ENCODE measurements around the gene EIF4B. TPM values are rescaled to one million over a fixed set of nuclear protein-coding genes. Genes with fewer than 3 reads are reported as not detected.

The EIF4B gene
- total and polyA plus RNA-seq, 7 donors, result 136 to 575 (median 475) TPM

DNA sequence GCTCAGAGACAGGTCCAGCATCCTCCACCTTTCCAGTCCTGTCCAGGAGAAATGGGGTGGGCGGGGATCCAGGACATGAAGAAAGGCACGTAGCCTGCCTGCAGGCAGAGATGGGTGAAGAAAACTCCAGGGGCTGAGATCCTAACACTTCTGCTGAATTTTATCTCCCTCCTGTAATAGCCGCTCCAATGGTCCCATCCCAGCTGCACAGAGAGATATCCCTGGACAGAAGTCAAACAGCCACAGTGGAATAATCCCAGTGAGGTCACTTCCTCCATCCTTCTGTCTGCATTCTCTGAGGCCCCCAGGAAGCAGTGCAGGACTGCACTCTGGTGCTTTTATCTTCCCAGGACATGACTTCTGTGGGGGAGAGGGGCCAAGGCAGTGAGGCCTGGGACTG lies 31.1 kb upstream of the EIF4B start:
- Histone ChIP-seq H3K36me3 (no peaks in the 10 kb centered on the region), H3K4me1 (peaks cover 0 to 3% (median 2%) of the 10 kb centered on the region in 4 donors), H3K9me3 (no peaks in the 10 kb centered on the region), H3K4me3 (no peak overlapping the region), H3K27me3 (peaks cover 0 to 14% (median 0%) of the 10 kb centered on the region in 3 donors), H3K27ac (no peak overlapping the region)
- WGBS, 2 donors, result 71 to 85% methylated on average over 3 of the region's 3 CpGs
- intact Hi-C loops (cut with DNase I), result loop anchor here (10.0 kb wide), 1 partner anchor 400 kb away; the partner anchor contains the start of gene KRT74
- TF ChIP-seq, protein P1, sequence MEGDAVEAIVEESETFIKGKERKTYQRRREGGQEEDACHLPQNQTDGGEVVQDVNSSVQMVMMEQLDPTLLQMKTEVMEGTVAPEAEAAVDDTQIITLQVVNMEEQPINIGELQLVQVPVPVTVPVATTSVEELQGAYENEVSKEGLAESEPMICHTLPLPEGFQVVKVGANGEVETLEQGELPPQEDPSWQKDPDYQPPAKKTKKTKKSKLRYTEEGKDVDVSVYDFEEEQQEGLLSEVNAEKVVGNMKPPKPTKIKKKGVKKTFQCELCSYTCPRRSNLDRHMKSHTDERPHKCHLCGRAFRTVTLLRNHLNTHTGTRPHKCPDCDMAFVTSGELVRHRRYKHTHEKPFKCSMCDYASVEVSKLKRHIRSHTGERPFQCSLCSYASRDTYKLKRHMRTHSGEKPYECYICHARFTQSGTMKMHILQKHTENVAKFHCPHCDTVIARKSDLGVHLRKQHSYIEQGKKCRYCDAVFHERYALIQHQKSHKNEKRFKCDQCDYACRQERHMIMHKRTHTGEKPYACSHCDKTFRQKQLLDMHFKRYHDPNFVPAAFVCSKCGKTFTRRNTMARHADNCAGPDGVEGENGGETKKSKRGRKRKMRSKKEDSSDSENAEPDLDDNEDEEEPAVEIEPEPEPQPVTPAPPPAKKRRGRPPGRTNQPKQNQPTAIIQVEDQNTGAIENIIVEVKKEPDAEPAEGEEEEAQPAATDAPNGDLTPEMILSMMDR (IDR thresholded peaks at IDR 0.05), result no peak
- TF ChIP-seq POLR2AphosphoS5 (IDR thresholded peaks at IDR 0.05) (no peak), POLR2A (IDR thresholded peaks at IDR 0.05) (no peak), EP300 (IDR thresholded peaks at IDR 0.05) (no peak)
- DNase-seq, result no peak

DNA sequence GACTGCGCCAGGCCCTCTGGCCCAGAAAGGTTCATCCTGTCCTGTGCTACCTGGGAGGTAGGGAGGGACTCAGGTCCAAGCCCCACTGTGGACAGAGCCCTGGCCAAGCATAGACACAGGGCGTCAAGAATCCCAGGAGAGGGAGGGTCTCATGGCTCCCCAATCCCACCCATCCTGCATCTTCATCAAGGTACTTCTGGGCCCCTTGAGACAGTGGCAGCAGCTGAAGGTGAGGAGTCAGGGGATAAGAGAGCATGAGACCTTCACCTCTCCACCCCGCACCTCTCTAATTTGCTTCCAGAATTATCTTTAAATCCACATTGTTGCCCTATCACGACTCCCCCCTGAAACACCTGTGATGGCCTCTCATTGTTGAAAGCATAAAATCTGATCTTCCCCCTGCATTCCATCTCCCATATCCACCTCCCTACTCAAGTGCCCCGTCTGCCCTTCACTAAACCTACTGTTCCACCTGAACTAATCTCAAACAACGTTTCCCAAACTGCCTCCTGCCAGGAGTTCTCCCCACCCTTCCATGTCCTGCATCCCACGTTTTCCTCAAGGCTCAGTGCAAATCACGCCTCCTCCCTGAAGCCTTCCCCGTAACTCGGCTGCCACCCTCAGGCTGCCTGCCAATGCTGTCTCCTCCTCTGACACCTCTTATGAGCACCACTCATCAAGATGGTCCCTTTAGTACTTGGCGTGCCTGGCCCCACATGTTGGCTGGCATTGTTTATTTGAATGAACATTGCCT lies 30.3 kb upstream of the EIF4B start:
- H3K36me3 ChIP-seq, result no peaks in the 10 kb centered on the region
- peaks cover 0 to 14% (median 0%) of the 10 kb centered on the region in 3 donors for H3K27me3 ChIP-seq
- intact Hi-C loops (cut with DNase I), result loop anchor here (10.0 kb wide), 1 partner anchor 401 kb away; the partner anchor contains the start of gene KRT74
- TF ChIP-seq EP300 (IDR thresholded peaks at IDR 0.05), result no peak
- TF ChIP-seq, protein P1 (IDR thresholded peaks at IDR 0.05), result no peak
- WGBS, 2 donors, result 37 to 64% methylated on average over 11 of the region's 11 CpGs
- no peaks in the 10 kb centered on the region for H3K9me3 ChIP-seq
- no peaks in the 10 kb centered on the region for H3K4me1 ChIP-seq
- no peak overlapping the region for H3K4me3 ChIP-seq
- H3K27ac ChIP-seq, result no peak overlapping the region
- DNase-seq, result no peak

DNA sequence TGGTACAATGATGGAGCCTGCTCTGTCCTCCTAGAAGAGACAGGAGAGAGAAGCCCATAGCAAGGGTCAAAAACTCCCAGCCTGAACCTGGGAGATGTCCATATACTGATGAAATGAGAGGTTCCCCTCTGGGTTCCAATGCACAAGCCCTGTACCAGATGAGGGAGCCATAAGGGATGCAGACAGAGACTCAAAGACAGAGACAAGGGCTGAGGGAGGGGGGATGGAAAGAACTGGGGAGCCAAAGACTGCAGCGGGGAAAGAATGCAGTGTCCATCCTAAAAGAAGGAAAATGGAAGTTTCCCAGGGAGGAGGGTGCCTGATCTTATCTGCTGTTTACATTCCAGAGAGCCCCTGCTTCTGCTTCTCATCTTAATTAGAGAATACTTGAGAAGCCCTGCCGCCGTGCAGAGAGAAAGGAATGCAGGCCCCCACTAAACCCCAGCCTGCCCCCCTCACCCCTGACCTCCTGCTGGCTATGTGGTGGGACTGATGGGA lies 29.6 kb upstream of the EIF4B start:
- Histone ChIP-seq H3K9me3 (no peaks in the 10 kb centered on the region), H3K4me3 (no peak overlapping the region), H3K4me1 (no peaks in the 10 kb centered on the region), H3K36me3 (no peaks in the 10 kb centered on the region), H3K27me3 (peaks cover 0 to 14% (median 0%) of the 10 kb centered on the region in 3 donors), H3K27ac (no peak overlapping the region)
- intact Hi-C loops (cut with DNase I), result loop anchor here (10.0 kb wide), 1 partner anchor 402 kb away; the partner anchor contains the start of gene KRT74
- no peak for DNase-seq
- no peak for TF ChIP-seq POLR2A (IDR thresholded peaks at IDR 0.05)
- TF ChIP-seq, protein P1 (IDR thresholded peaks at IDR 0.05), result no peak
- WGBS, 2 donors, result 44 to 66% methylated on average over 3 of the region's 3 CpGs

DNA sequence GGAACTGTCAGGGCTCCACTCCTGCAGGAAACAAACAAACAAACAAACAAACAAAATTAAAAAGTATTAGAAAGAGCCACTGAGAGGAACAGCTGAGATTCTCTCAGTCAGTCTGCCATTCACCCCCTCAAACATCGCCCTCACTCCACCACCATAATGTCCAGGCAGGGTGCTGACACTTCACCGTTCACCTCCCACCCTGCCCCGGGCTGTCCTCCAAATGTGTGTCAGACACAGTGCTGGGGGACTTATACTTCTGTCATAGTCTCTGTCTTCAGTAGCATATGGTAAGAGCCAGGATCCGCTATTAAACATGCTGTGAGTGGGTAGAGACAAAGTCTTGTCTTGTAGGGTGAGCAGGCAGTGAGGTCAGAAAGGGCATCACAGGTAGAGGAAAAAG lies 29.1 kb upstream of the EIF4B start:
- H3K36me3 ChIP-seq, result no peaks in the 10 kb centered on the region
- H3K4me1 ChIP-seq, result no peaks in the 10 kb centered on the region
- TF ChIP-seq POLR2A (IDR thresholded peaks at IDR 0.05), result no peak
- TF ChIP-seq POLR2AphosphoS5 (IDR thresholded peaks at IDR 0.05), result no peak
- no peak for TF ChIP-seq EP300 (IDR thresholded peaks at IDR 0.05)
- TF ChIP-seq, protein P1 (IDR thresholded peaks at IDR 0.05), result no peak
- H3K9me3 ChIP-seq, result no peaks in the 10 kb centered on the region
- peaks cover 0 to 14% (median 0%) of the 10 kb centered on the region in 3 donors for H3K27me3 ChIP-seq
- WGBS, 2 donors, result 69 to 88% methylated on average over 4 of the region's 4 CpGs
- H3K4me3 ChIP-seq, result no peak overlapping the region
- intact Hi-C loops (cut with DNase I), result loop anchor here (10.0 kb wide), 1 partner anchor 402 kb away; the partner anchor contains the start of gene KRT74
- no peak overlapping the region for H3K27ac ChIP-seq
- DNase-seq, result no peak
